DND-41 (cell line): Measurements from ENCODE around the gene RACGAP1.

ENCODE experiments used
- ATAC-seq: fragments of 200-7000 bp; cut with Tn5 transposase; 3 replicates; pipeline ENCODE4 v1.9.1; 2021; ENCODE audit warnings: low read depth; ENCODE audit not compliant: insufficient read depth
- DNase-seq: peaks from one replicate; pipeline ENCODE4 v3.0.0-alpha.2; 2020
- H2AFZ ChIP-seq: 2 replicates; pipeline ENCODE4 v1.6.0; 2012; ENCODE audit warnings: low read depth, low read length
- H3K27ac ChIP-seq: 2 replicates; pipeline ENCODE4 v1.5.1; 2012; ENCODE audit warnings: low read length, inconsistent platforms
- H3K27me3 ChIP-seq: fragments of 200-600 bp; sonication (generic); 2 replicates; pipeline ENCODE4 v1.6.0; 2012; ENCODE audit warnings: low read length, mild to moderate bottlenecking, inconsistent platforms; ENCODE audit not compliant: insufficient read depth, poor library complexity
- H3K36me3 ChIP-seq: 2 replicates; pipeline ENCODE4 v1.5.1; 2012; ENCODE audit warnings: low read length, inconsistent platforms; ENCODE audit not compliant: insufficient read depth
- H3K4me1 ChIP-seq: 2 replicates; pipeline ENCODE4 v1.5.1; 2012; ENCODE audit warnings: mild to moderate bottlenecking, low read length; ENCODE audit not compliant: insufficient read depth
- H3K4me2 ChIP-seq: 2 replicates; pipeline ENCODE4 v1.6.0; 2012; ENCODE audit warnings: mild to moderate bottlenecking, moderate library complexity, low read length, inconsistent platforms; ENCODE audit not compliant: insufficient read depth
- H3K4me3 ChIP-seq, 2 experiments: fragments of 200-600 bp in 1 of 2; shearing (Covaris generic) in 1 of 2; 2 replicates each; pipeline ENCODE4 v1.5.1; 2012 to 2016; ENCODE audit warnings: inconsistent platforms in 2 of 2, low read length in 2 of 2, mild to moderate bottlenecking in 2 of 2, low read depth in 1 of 2, moderate library complexity in 1 of 2
- H3K79me2 ChIP-seq: 2 replicates; pipeline ENCODE4 v1.6.0; 2012; ENCODE audit warnings: low read length, inconsistent platforms; ENCODE audit not compliant: insufficient read depth
- H3K9ac ChIP-seq: 2 replicates; pipeline ENCODE4 v1.6.0; 2012; ENCODE audit warnings: low read depth, mild to moderate bottlenecking, inconsistent platforms, low read length, moderate library complexity
- H3K9me3 ChIP-seq: 2 replicates; pipeline ENCODE4 v1.5.1; 2012; ENCODE audit warnings: low read length, moderate library complexity, mild to moderate bottlenecking, inconsistent platforms; ENCODE audit not compliant: insufficient read depth, severe bottlenecking
- H4K20me1 ChIP-seq: 2 replicates; pipeline ENCODE4 v1.6.0; 2012; ENCODE audit warnings: low read length; ENCODE audit not compliant: insufficient read depth
- CTCF ChIP-seq: IDR thresholded peaks from 2 replicates; pipeline ENCODE4 v1.5.1; 2012; ENCODE audit warnings: borderline replicate concordance, low read length, moderate library complexity, mild to moderate bottlenecking; ENCODE audit not compliant: poor library complexity, severe bottlenecking; ENCODE audit errors: extremely low read depth
- EZH2 ChIP-seq: IDR thresholded peaks from 3 replicates; pipeline ENCODE4 v1.6.1; 2012; ENCODE audit warnings: borderline replicate concordance, low read depth, mild to moderate bottlenecking, moderate library complexity, low read length, inconsistent platforms; ENCODE audit not compliant: severe bottlenecking

The RACGAP1 gene

GRCh38 chr12:49959685-49960473, 65.4 kb downstream of the RACGAP1 start:
- Histone ChIP-seq H3K4me3 (no peak overlapping the region), H3K4me1 (peaks cover 15% of the 10 kb centered on the region), H3K9ac (no peak overlapping the region), H3K4me2 (no peak overlapping the region), H4K20me1 (no peaks in the 10 kb centered on the region), H3K9me3 (no peaks in the 10 kb centered on the region), H2AFZ (peak overlapping the region; percentile 53), H3K36me3 (no peaks in the 10 kb centered on the region), H3K79me2 (no peaks in the 10 kb centered on the region), H3K27me3 (no peaks in the 10 kb centered on the region), H3K27ac (peak overlapping the region; percentile 42; the same call in 1 of the 2 replicates)
- ATAC-seq: peak; percentile 82
- DNase-seq: peak; percentile 48
- TF ChIP-seq CTCF (no peak), EZH2 (no peak)

- H3K9me3 ChIP-seq: no peaks in the 10 kb centered on the region
- H3K27me3 ChIP-seq: no peaks in the 10 kb centered on the region
- H3K9ac ChIP-seq: no peak overlapping the region
- TF ChIP-seq EZH2 (no peak), CTCF (no peak)
- H2AFZ ChIP-seq: no peak overlapping the region
- no peak overlapping the region for H3K4me3 ChIP-seq
- no peak for DNase-seq
- peaks cover 15% of the 10 kb centered on the region for H3K4me1 ChIP-seq
- ATAC-seq: no peak
- no peak overlapping the region for H3K27ac ChIP-seq
- H4K20me1 ChIP-seq: no peaks in the 10 kb centered on the region
- H3K4me2 ChIP-seq: no peak overlapping the region
- no peaks in the 10 kb centered on the region for H3K36me3 ChIP-seq
- H3K79me2 ChIP-seq: no peaks in the 10 kb centered on the region
These were observed 67.7 kb downstream of the RACGAP1 start for GRCh38 chr12:49957570-49957967.

- H3K4me3 ChIP-seq: no peak overlapping the region
- DNase-seq (no peak), ATAC-seq (no peak)
- H2AFZ ChIP-seq: no peak overlapping the region
- H3K27ac ChIP-seq: no peak overlapping the region
- H3K27me3 ChIP-seq: no peaks in the 10 kb centered on the region
- no peaks in the 10 kb centered on the region for H3K9me3 ChIP-seq
- H3K4me2 ChIP-seq: no peak overlapping the region
- H3K4me1 ChIP-seq: peaks cover 15% of the 10 kb centered on the region
- no peaks in the 10 kb centered on the region for H3K79me2 ChIP-seq
- H4K20me1 ChIP-seq: no peaks in the 10 kb centered on the region
- H3K36me3 ChIP-seq: no peaks in the 10 kb centered on the region
- no peak for TF ChIP-seq CTCF
- TF ChIP-seq EZH2: no peak
- H3K9ac ChIP-seq: no peak overlapping the region
These were observed 68.4 kb downstream of the RACGAP1 start for GRCh38 chr12:49956663-49957569.
